ENCODE measurements around the gene SPATC1L.
A peak's percentile ranks its signal among the peaks of the same experiment; 100 is the strongest.
"Not testable (repeated sequence)": the region's sequence is repeated elsewhere in the genome, so short reads cannot be mapped to it uniquely, and the experiment has no call there.

SPATC1L gene

GRCh38 chr21:46199436-46200373, 15.4 kb upstream of the SPATC1L start:
- FAIRE-seq: no peak

GRCh38 chr21:46196733-46197132, 12.5 kb upstream of the SPATC1L start:
- no peak for FAIRE-seq

- FAIRE-seq: no peak
Measured at GRCh38 chr21:46195595-46196195, 11.4 kb upstream of the SPATC1L start.

GRCh38 chr21:46194374-46195334, 10.4 kb upstream of the SPATC1L start:
- FAIRE-seq: no peak

GRCh38 chr21:46193829-46194373, 9.6 kb upstream of the SPATC1L start:
- no peak for FAIRE-seq

GRCh38 chr21:46191686-46192575, 7.7 kb upstream of the SPATC1L start:
- no peak for FAIRE-seq

- no peak for FAIRE-seq
Measured at GRCh38 chr21:46191257-46191685, 7.0 kb upstream of the SPATC1L start.

- no peak for FAIRE-seq
Measured at GRCh38 chr21:46190491-46191131, 6.4 kb upstream of the SPATC1L start.

GRCh38 chr21:46189959-46190490, 5.8 kb upstream of the SPATC1L start:
- FAIRE-seq: no peak

- no peak for FAIRE-seq
Measured at GRCh38 chr21:46189213-46189958, 5.1 kb upstream of the SPATC1L start.

GRCh38 chr21:46188226-46189212, 4.3 kb upstream of the SPATC1L start:
- FAIRE-seq: no peak

GRCh38 chr21:46187814-46188213, 3.6 kb upstream of the SPATC1L start:
- FAIRE-seq: no peak

- FAIRE-seq: no peak
Measured at GRCh38 chr21:46187261-46187660, 3.0 kb upstream of the SPATC1L start.

GRCh38 chr21:46185716-46186115, 1.5 kb upstream of the SPATC1L start:
- no peak for FAIRE-seq

GRCh38 chr21:46184625-46185555, 631 bp upstream of the SPATC1L start:
- FAIRE-seq: peak; percentile 85

- FAIRE-seq: not testable (repeated sequence)
Measured at GRCh38 chr21:46183337-46183909, 836 bp downstream of the SPATC1L start.
